Gastrocnemius medialis (tissue), 4 donors: Measurements from ENCODE around the gene MFAP4.

Experiments used
- CTCF ChIP-seq, 5 experiments: fragments of 450-650 bp in 3 of 5; fragments of 200-600 bp in 2 of 5; sonication (generic) in 2 of 5; IDR thresholded peaks in 4 of 5; conservative IDR thresholded peaks in 1 of 5; 1 replicate in 4 of 5; 2 replicates in 1 of 5; pipeline ENCODE4 v1.5.1; 2016 to 2019; ENCODE audit warnings: antibody characterized with exemption in 5 of 5, mild to moderate bottlenecking in 3 of 5, moderate library complexity in 3 of 5
- POLR2A ChIP-seq, 2 donors: fragments of 450-650 bp; IDR thresholded peaks; one replicate each; pipeline ENCODE4 v1.6.1; 2017; ENCODE audit warnings: antibody characterized with exemption in 2 of 2, mild to moderate bottlenecking in 2 of 2, moderate library complexity in 2 of 2

DNA sequence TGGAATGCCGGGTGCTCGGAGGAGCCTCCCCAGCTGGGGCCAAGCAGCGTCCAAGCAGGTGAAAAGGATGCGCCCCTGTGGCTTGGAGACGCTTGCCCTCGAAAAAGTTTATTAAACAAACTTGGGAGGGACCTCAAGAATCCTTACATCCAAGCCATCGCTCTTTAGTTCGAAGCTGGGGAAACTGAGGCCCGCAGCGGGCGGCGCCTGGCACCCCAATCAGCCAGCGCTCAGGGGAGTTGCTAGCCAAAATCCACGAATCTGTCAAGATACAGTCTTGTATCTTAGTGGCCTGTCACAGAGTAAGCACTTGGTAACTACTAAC is 23.9 kb downstream of the MFAP4 start:
- TF ChIP-seq CTCF (IDR thresholded peaks at IDR 0.05 in 4 of 5, conservative IDR thresholded peaks at IDR 0.05 in 1 of 5) (peak in 1 of 5 experiments; percentile 36), POLR2A (IDR thresholded peaks at IDR 0.05) (no peak)
